ENCODE data around the gene CCDC192. TPM values are rescaled to one million over a fixed set of nuclear protein-coding genes. Genes with fewer than 3 reads are reported as not detected.

Gene CCDC192
- total RNA-seq, 1 experiment from 2014 or later: not detected

DNA sequence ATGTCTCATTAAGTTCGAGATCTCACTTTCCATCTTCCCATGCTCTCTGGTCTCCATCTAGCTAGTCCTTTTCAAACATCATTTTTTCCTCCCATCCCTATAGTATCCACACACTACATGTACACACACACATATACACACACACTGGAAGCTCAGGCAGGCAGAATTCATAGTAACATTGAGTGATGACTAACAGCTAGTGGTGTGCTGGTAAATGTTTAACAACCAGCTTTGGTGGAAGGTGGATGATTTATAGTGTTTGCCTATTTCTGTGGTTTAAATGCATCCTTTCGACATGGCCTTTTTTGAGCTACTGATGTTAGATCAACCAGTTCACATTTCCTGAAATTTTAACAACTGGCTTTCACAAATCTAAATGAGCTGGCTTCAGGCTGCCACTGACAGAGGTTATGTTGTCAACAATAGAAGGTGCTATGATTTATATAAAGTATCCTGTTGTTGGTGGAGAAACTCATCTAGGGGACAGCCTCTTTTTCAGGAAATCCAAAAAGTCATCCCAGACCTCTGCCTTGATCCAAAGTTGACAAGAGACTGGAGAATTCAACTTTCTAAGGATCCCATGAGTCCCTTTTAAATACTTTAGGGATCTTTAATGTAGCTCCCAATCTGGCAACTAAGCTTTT lies 117.8 kb downstream of the CCDC192 start:
- no TSS peak for BruUV-seq (replicated peaks)
- H3K4me1 Mint-ChIP-seq (ENCODE audit: insufficient read depth, unreplicated experiment): no peaks in the 10 kb centered on the region
- H3K4me3 Mint-ChIP-seq (ENCODE audit: unreplicated experiment): no peak overlapping the region
- no peak for DNase-seq (ENCODE audit: unreplicated experiment)
- no peaks in the 10 kb centered on the region for H3K27me3 Mint-ChIP-seq (ENCODE audit: insufficient read depth, unreplicated experiment)
- TF ChIP-seq, protein P1, sequence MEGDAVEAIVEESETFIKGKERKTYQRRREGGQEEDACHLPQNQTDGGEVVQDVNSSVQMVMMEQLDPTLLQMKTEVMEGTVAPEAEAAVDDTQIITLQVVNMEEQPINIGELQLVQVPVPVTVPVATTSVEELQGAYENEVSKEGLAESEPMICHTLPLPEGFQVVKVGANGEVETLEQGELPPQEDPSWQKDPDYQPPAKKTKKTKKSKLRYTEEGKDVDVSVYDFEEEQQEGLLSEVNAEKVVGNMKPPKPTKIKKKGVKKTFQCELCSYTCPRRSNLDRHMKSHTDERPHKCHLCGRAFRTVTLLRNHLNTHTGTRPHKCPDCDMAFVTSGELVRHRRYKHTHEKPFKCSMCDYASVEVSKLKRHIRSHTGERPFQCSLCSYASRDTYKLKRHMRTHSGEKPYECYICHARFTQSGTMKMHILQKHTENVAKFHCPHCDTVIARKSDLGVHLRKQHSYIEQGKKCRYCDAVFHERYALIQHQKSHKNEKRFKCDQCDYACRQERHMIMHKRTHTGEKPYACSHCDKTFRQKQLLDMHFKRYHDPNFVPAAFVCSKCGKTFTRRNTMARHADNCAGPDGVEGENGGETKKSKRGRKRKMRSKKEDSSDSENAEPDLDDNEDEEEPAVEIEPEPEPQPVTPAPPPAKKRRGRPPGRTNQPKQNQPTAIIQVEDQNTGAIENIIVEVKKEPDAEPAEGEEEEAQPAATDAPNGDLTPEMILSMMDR (IDR thresholded peaks at IDR 0.05; ENCODE audit: unreplicated experiment): no peak
- intact Hi-C loops (cut with micrococcal nuclease): no loop called here
- H3K27ac Mint-ChIP-seq (ENCODE audit: low read depth, unreplicated experiment): no peak overlapping the region
- no peaks in the 10 kb centered on the region for H3K9me3 Mint-ChIP-seq (ENCODE audit: unreplicated experiment)
- CTCF ChIA-PET: interaction anchor here (0.6 to 1.3 kb wide), 4 partner anchors 12 to 260 kb away, joined by 3 to 7 read pairs (median 4); no protein-coding TSS in a partner anchor
- POLR2A ChIA-PET: interaction anchor here (0.7 kb wide), 1 partner anchor 36 kb away, joined by 3 read pairs; no protein-coding TSS in a partner anchor
- no peaks in the 10 kb centered on the region for H3K36me3 Mint-ChIP-seq (ENCODE audit: insufficient read depth, unreplicated experiment)

DNA sequence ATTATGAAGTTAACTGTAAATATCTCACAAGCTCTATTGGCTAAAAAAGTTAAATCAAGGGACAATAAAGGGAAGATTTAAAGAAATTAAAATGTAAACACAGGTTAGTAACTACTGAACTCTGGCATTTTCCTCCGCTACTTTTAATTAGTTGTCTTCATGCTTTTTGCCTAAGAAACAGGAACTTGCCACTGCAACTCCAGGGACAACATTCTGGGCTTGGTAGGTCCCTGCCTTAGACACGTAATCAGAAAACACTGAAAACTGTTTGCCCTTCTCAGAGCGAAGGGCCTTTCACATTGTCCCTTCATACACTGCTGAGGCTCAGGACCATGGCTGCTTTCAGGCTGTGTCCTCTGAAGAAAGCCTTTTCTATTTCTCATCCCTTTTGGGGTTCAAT lies 118.7 kb downstream of the CCDC192 start:
- TF ChIP-seq, protein P1 (IDR thresholded peaks at IDR 0.05; ENCODE audit: unreplicated experiment): no peak
- no peaks in the 10 kb centered on the region for H3K4me1 Mint-ChIP-seq (ENCODE audit: insufficient read depth, unreplicated experiment)
- no TSS peak for BruUV-seq (replicated peaks)
- H3K9me3 Mint-ChIP-seq (ENCODE audit: unreplicated experiment): no peaks in the 10 kb centered on the region
- H3K4me3 Mint-ChIP-seq (ENCODE audit: unreplicated experiment): no peak overlapping the region
- H3K27ac Mint-ChIP-seq (ENCODE audit: low read depth, unreplicated experiment): no peak overlapping the region
- CTCF ChIA-PET: interaction anchor here (1.3 kb wide), 1 partner anchor 64 kb away, joined by 4 read pairs; no protein-coding TSS in a partner anchor
- POLR2A ChIA-PET: interaction anchor here (1.0 kb wide), 1 partner anchor 22 kb away, joined by 3 read pairs; no protein-coding TSS in a partner anchor
- intact Hi-C loops (cut with micrococcal nuclease): no loop called here
- no peaks in the 10 kb centered on the region for H3K27me3 Mint-ChIP-seq (ENCODE audit: insufficient read depth, unreplicated experiment)
- H3K36me3 Mint-ChIP-seq (ENCODE audit: insufficient read depth, unreplicated experiment): no peaks in the 10 kb centered on the region
- DNase-seq (ENCODE audit: unreplicated experiment): no peak

DNA sequence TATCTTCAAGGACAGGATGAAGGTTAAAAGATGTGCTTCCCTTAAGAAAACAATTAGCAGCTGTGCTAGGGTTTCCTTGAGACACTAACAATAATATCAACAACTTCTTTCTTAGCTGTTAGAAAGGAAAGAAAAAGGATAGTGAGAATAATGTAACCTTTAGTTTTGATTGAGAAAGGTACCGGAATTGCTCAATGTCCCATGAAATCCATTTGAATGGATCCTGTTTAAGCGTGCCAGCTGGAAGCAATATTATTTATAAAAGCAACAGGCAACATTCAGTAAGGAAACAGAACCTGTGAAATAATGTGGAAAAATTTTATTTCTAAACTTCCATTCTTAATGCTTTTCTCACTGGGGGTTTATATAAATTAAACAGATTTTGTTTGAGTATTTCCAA lies 120.9 kb downstream of the CCDC192 start:
- no peaks in the 10 kb centered on the region for H3K9me3 Mint-ChIP-seq (ENCODE audit: unreplicated experiment)
- H3K27ac Mint-ChIP-seq (ENCODE audit: low read depth, unreplicated experiment): no peak overlapping the region
- ChIA-PET POLR2A (interaction anchor here (0.7 to 1.6 kb wide), 3 partner anchors 9 to 1810 kb away, joined by 3 to 7 read pairs (median 7); no protein-coding TSS in a partner anchor), CTCF (interaction anchor here (1.3 to 1.5 kb wide), 3 partner anchors 18 to 378 kb away, joined by 3 to 6 read pairs (median 3); no protein-coding TSS in a partner anchor)
- H3K4me3 Mint-ChIP-seq (ENCODE audit: unreplicated experiment): no peak overlapping the region
- TF ChIP-seq, protein P1 (IDR thresholded peaks at IDR 0.05; ENCODE audit: unreplicated experiment): no peak
- peak; percentile 43 for DNase-seq (ENCODE audit: unreplicated experiment)
- no peaks in the 10 kb centered on the region for H3K27me3 Mint-ChIP-seq (ENCODE audit: insufficient read depth, unreplicated experiment)
- H3K4me1 Mint-ChIP-seq (ENCODE audit: insufficient read depth, unreplicated experiment): no peaks in the 10 kb centered on the region
- intact Hi-C loops (cut with micrococcal nuclease): no loop called here
- no TSS peak for BruUV-seq (replicated peaks)
- no peaks in the 10 kb centered on the region for H3K36me3 Mint-ChIP-seq (ENCODE audit: insufficient read depth, unreplicated experiment)

DNA sequence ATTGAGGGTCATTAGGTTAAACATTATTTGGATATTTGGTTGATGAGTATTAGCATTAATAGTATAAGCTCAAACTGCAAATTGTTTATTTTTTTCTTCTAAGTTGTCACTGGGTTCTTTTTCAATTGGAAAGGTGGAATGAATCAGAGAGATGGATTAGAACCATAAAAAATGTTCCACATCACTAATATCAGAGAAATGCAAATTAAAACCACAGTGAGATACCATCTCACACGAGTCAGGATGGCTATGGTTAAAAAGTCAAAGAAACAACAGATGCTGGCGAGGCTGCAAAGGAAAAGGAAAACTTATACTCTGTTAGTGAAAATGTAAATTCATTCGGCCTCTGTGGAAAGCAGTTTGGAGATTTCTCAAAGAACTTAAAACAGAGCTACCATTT lies 122.8 kb downstream of the CCDC192 start:
- CTCF ChIA-PET: interaction anchor here (0.6 to 1.5 kb wide), 4 partner anchors 10 to 59 kb away, joined by 3 read pairs; no protein-coding TSS in a partner anchor
- Mint-ChIP-seq H3K4me3 (ENCODE audit: unreplicated experiment) (no peak overlapping the region), H3K36me3 (ENCODE audit: insufficient read depth, unreplicated experiment) (no peaks in the 10 kb centered on the region), H3K27me3 (ENCODE audit: insufficient read depth, unreplicated experiment) (no peaks in the 10 kb centered on the region), H3K27ac (ENCODE audit: low read depth, unreplicated experiment) (no peak overlapping the region), H3K9me3 (ENCODE audit: unreplicated experiment) (no peaks in the 10 kb centered on the region), H3K4me1 (ENCODE audit: insufficient read depth, unreplicated experiment) (no peaks in the 10 kb centered on the region)
- TF ChIP-seq, protein P1 (IDR thresholded peaks at IDR 0.05; ENCODE audit: unreplicated experiment): no peak
- no peak for DNase-seq (ENCODE audit: unreplicated experiment)
- POLR2A ChIA-PET: interaction anchor here (1.2 to 1.4 kb wide), 2 partner anchors 9 to 12 kb away, joined by 3 to 4 read pairs; no protein-coding TSS in a partner anchor
- intact Hi-C loops (cut with micrococcal nuclease): no loop called here
- no TSS peak for BruUV-seq (replicated peaks)

Measured in MCF 10A (cell line).